Stimulated activated CD4-positive, alpha-beta T cell treated with anti-CD3 and anti-CD28 coated beads, Interleukin-15, amount 100 ng/mL, for 24 hours (primary cell): ENCODE measurements around the gene MINDY1.

Source experiments
- DNase-seq: peaks from one replicate; pipeline ENCODE4 v3.0.0-alpha.2; 2020

The MINDY1 gene

GRCh38 chr1:150963321-150964163, 43.2 kb downstream of the MINDY1 start:
- no peak for DNase-seq

- no peak for DNase-seq
Measured at GRCh38 chr1:150961756-150962155, 44.9 kb downstream of the MINDY1 start.

GRCh38 chr1:150960646-150961045, 46.1 kb downstream of the MINDY1 start:
- no peak for DNase-seq

GRCh38 chr1:150957666-150958065, 49.0 kb downstream of the MINDY1 start:
- DNase-seq, result no peak

- DNase-seq, result no peak
Measured at GRCh38 chr1:150955280-150955679, 51.4 kb downstream of the MINDY1 start.

GRCh38 chr1:150954708-150955107, 52.0 kb downstream of the MINDY1 start:
- DNase-seq, result no peak
